ENCODE results near the gene LYRM4.

Gene LYRM4

DNA sequence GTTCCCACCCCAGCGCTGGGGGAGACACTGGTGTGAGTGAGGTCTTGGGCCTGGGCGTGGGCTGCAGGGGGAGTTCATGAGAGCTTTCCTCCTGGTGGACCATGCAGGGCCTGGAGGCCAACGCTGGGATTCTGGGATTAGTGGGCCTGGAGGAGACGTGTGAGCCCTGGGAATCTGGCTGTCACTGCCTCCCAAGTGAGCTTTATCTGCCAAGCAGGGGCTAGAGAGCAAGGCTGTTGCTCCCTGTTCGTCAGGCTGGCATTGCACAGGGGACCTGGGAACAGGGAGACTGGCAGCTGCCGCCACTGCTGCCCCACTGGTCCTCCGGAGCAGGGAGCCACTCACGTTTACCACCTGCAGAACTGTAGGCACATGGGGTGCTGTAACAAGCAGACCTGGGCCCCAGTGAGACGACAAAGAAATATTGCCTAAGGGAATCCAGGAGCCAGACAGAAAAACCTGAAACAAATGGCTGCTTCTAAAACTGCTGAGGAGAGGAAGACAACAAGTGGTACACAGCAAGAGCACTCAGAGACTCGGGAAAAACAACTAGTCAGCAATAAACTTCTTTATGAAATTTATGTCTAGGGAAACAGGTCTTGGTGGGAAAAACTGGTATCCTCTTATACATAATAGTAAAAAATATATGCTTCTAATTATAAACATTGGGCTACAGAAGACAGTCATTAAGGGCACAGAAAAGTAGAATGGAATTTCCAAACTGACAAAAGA is 130.4 kb downstream of the LYRM4 start:
- no peaks in the 10 kb centered on the region for H3K9me3 Mint-ChIP-seq
- H3K27ac Mint-ChIP-seq = peak overlapping the region; percentile 22 to 43 (median 24)
- H3K4me3 Mint-ChIP-seq = no peak overlapping the region
- no peaks in the 10 kb centered on the region for H3K27me3 Mint-ChIP-seq (ENCODE audit: low read depth)
- peaks cover 40% of the 10 kb centered on the region for H3K4me1 Mint-ChIP-seq
- peaks cover 13% of the 10 kb centered on the region for H3K36me3 Mint-ChIP-seq (ENCODE audit: low read depth)
- TF ChIP-seq, protein P1, sequence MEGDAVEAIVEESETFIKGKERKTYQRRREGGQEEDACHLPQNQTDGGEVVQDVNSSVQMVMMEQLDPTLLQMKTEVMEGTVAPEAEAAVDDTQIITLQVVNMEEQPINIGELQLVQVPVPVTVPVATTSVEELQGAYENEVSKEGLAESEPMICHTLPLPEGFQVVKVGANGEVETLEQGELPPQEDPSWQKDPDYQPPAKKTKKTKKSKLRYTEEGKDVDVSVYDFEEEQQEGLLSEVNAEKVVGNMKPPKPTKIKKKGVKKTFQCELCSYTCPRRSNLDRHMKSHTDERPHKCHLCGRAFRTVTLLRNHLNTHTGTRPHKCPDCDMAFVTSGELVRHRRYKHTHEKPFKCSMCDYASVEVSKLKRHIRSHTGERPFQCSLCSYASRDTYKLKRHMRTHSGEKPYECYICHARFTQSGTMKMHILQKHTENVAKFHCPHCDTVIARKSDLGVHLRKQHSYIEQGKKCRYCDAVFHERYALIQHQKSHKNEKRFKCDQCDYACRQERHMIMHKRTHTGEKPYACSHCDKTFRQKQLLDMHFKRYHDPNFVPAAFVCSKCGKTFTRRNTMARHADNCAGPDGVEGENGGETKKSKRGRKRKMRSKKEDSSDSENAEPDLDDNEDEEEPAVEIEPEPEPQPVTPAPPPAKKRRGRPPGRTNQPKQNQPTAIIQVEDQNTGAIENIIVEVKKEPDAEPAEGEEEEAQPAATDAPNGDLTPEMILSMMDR (IDR thresholded peaks at IDR 0.05; ENCODE audit: unreplicated experiment in 3 of 3) = no peak

- peaks cover 40% of the 10 kb centered on the region for H3K4me1 Mint-ChIP-seq
- H3K27me3 Mint-ChIP-seq (ENCODE audit: low read depth) = no peaks in the 10 kb centered on the region
- TF ChIP-seq, protein P1 (IDR thresholded peaks at IDR 0.05; ENCODE audit: unreplicated experiment in 3 of 3) = no peak
- H3K36me3 Mint-ChIP-seq (ENCODE audit: low read depth) = peaks cover 4% of the 10 kb centered on the region
- H3K9me3 Mint-ChIP-seq = no peaks in the 10 kb centered on the region
- H3K27ac Mint-ChIP-seq = no peak overlapping the region
- H3K4me3 Mint-ChIP-seq = no peak overlapping the region
Observed at GRCh38 chr6:5128351-5128750, 132.4 kb downstream of the LYRM4 start.

DNA sequence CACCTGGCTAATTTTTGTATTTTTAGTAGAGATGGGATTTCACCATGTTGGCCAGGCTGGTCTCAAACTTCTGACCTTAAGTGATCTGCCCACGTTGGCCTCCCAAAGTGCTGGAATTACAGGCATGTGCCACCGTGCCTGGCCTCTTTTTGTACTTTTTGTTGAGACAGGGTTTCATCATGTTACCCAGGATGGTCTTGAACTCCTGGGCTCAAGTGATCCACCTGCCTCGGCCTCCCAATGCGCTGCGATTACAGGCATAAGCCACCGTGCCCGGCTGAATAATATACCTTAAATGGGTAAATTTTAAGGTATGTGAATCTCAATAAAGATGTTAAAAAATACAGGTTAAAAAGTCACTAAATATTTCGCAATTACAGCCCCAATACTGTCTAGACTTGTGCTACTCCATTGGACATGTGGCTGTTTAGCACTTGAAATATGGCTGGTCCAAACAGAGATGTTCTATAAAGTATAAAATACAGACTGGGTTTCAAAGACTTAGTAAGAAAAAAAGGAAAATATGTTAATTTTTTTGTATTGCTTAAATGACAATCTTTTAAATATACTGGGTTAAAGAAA is 133.6 kb downstream of the LYRM4 start:
- Mint-ChIP-seq H3K4me1 (peaks cover 30% of the 10 kb centered on the region), H3K27ac (no peak overlapping the region), H3K27me3 (ENCODE audit: low read depth) (no peaks in the 10 kb centered on the region), H3K4me3 (no peak overlapping the region), H3K9me3 (no peaks in the 10 kb centered on the region), H3K36me3 (ENCODE audit: low read depth) (no peaks in the 10 kb centered on the region)
- TF ChIP-seq, protein P1 (IDR thresholded peaks at IDR 0.05; ENCODE audit: unreplicated experiment in 3 of 3) = no peak

DNA sequence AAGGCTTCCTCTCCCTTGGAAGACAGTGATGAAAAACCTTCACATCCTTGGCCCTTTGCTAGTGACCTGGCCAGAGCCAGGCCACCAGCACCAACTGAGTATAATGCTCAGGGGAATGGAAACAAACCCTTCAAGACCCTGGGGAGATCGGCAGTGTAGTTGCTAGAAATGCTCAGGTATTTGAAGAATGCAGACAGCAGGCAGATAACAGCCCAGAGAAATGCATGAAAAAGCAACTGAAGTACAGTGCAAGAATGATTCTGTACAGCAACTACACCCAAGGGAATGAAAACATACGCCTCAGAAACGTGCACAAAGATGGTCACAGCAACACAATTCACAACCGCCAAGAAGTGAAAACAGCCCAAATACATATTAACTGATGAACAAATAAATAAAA is 134.5 kb downstream of the LYRM4 start:
- Mint-ChIP-seq H3K36me3 (ENCODE audit: low read depth) (peaks cover 1% of the 10 kb centered on the region), H3K4me3 (no peak overlapping the region), H3K9me3 (no peaks in the 10 kb centered on the region), H3K4me1 (peaks cover 23% of the 10 kb centered on the region), H3K27ac (peak overlapping the region in 1 of 3 experiments; percentile 7), H3K27me3 (ENCODE audit: low read depth) (no peaks in the 10 kb centered on the region)
- TF ChIP-seq, protein P1 (IDR thresholded peaks at IDR 0.05; ENCODE audit: unreplicated experiment in 3 of 3) = no peak

DNA sequence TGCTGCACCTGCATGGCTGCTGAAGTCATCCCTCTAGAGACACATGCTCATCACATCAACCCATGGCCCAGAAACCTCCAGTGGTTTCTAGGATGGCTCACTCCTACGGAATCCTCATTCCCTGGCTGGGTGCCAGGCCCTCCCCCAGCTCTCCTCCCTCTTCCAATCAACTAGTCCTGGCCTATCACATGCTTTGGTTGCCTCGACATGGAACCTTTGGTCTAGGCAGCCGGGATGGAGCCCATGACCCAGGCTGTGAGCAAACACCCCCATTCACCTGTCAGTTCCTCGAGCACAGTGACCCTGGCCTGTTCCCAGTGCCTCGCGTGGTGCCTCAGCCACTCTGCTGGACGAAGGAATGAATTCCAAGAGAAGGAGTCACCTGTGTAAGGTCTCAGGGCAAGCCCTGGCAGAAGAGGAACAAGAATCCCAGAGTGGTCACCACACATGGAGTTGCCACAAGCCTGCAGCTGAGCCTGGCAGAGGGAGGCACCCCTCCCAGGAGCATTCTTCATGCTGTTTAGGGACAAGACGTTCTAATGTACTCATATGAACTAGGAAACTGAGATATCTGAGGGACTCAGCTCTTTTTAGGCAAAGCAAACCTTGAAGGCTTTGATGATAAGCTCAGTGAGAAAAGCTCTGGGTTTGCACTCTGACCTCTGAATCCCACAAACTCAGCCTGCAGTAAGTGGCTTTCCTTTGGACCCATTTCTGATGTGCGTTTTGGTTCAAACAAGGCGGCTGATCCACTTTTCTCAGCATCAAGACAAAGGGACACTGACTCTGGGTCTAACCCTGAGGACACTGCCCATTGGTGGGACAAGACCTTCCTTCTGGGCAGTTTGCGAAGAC is 135.4 kb downstream of the LYRM4 start:
- Mint-ChIP-seq H3K27me3 (ENCODE audit: low read depth) (no peaks in the 10 kb centered on the region), H3K4me3 (no peak overlapping the region), H3K36me3 (ENCODE audit: low read depth) (peaks cover 3% of the 10 kb centered on the region), H3K9me3 (no peaks in the 10 kb centered on the region), H3K4me1 (peaks cover 15% of the 10 kb centered on the region), H3K27ac (no peak overlapping the region)
- TF ChIP-seq, protein P1 (IDR thresholded peaks at IDR 0.05; ENCODE audit: unreplicated experiment in 3 of 3) = no peak
